DMS53 treated with DMSO at 0.1 percent for 48 hours (cell line): ENCODE data around the gene FAM24B.
A peak's percentile ranks its signal among the peaks of the same experiment; 100 is the strongest.
"Not testable (repeated sequence)": the region's sequence is repeated elsewhere in the genome, so short reads cannot be mapped to it uniquely, and the experiment has no call there.

Experiments used
- DNase-seq: peaks from one replicate; lab custom pipeline; 2025; ENCODE audit not compliant: unreplicated experiment; lab: John Stamatoyannopoulos, UW

Gene FAM24B, protein sequence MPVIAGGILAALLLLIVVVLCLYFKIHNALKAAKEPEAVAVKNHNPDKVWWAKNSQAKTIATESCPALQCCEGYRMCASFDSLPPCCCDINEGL

GRCh38 chr10:122879339-122880273 lies at the start of gene FAM24B:
Gene FAM24B, minus strand, starts transcription at chr10:122879581. Its CDS starts 29,066 bp downstream, at chr10:122850515.
- peak; percentile 97 for DNase-seq

GRCh38 chr10:122915700-122916099 lies 36.3 kb upstream of the FAM24B start:
- DNase-seq: no peak

DNA sequence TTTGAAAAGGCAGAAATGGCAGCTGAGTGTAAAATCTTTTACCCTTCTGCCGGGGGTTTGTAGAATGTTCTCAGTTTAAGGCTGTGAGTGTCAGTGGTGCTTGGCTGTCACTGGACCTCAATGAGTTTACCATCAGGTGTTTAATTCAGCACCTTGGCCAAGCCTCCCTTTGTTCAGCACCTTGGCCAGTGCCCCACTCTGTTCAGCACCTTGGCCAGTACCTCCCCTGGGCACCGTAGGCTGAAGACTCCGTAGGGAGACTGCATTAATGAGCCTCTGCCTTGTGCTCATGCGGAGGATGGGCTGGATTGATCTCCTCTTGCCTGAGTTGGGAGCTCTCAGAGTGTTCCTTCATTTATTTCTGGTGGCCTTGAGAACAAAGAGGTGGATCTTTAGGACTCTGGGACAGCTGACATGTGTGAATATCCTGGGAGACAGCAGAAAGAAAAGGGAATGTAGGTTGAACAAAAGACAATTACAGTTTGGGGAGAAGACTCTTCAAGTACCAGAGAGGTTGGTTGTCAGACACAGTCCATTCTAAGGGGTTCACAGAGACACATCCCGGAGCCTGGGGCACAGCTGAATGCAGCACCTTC lies 32.6 kb upstream of the FAM24B start:
- DNase-seq: peak; percentile 1

DNA sequence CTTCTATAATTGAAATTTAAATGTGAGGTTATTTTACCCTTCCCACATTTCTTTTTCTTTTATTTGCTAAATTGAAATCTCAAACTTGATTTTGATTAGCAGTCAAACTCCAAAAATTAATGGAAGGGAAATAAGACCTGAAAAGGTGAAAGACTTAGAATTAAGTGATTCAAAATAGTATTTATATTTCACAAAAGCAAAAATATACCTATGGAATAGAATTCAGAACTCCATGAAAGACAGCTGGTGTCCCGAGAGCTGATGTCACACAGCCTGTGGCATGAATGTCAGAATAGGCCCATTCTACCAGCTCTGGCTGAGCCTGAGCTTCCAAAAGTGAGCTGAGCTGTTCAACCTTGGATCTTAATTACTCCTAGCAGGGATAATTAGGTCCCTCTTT lies 30.9 kb upstream of the FAM24B start, which contains the start of gene FAM24A:
TSS of gene FAM24A (plus strand) at position 301 of the 400 bp plus-strand sequence. CDS start 1,025 bp downstream, outside the sequence.
- no peak for DNase-seq

DNA sequence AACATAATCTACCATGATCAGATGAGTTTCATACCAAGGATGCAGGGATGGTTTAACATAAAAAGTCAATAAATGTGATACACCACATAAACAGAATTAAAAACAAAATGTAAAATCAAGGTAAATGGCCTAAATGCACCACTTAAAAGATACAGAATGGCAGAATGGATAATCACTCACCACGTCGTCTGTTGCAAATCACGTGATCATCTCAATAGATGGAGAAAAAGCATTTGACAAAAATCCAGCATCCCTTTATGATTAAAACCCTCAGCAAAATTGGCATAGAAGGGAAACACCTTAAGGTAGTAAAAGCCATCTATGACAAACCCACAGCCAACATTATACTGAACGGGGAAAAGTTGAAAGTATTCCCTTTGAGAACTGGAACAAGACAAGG lies 24.5 kb upstream of the FAM24B start:
- DNase-seq: not testable (repeated sequence)

- DNase-seq: no peak
Measured at GRCh38 chr10:122894261-122894944, 15.0 kb upstream of the FAM24B start.

DNA sequence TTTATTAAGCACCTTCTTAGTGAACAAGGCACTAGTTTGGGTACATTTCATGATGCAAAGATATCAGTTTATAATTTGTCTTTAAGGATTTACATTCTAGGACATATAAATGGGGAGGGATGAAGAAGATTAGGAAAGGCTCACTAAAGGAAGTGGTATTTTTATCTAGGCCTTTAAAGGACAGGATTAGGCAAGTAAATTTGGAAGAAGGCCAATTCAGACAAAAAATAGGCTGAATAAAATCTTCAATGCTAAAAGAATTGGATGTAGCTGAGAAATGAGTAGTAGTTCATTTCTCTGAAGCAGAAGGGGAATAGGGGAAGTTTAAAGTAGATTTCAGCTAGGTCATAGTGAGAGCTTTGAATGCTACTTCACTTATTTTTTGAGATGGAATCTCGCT lies 4.8 kb upstream of the FAM24B start:
- DNase-seq: no peak

- DNase-seq: no peak
Measured at GRCh38 chr10:122882766-122883165, 3.4 kb upstream of the FAM24B start.

GRCh38 chr10:122878799-122879338 lies 512 bp downstream of the FAM24B start:
- peak; percentile 62 for DNase-seq

GRCh38 chr10:122877264-122877663 lies 2.1 kb downstream of the FAM24B start:
- no peak for DNase-seq

GRCh38 chr10:122876467-122876855 lies 2.9 kb downstream of the FAM24B start:
- no peak for DNase-seq

- no peak for DNase-seq
Measured at GRCh38 chr10:122875843-122876466, 3.4 kb downstream of the FAM24B start.

DNA sequence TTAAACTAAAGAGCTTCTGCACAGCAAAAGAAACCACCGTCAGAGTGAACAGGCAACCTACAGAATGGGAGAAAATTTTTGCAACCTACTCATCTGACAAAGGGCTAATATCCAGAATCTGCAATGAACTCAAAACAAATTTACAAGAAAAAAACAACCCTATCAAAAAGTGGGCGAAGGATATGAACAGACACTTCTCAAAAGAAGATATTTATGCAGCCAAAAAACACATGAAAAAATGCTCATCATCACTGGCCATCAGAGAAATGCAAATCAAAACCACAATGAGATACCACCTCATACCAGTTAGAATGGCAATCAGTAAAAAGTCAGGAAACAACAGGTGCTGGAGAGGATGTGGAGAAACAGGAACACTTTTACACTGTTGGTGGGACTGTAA lies 7.4 kb downstream of the FAM24B start:
- not testable (repeated sequence) for DNase-seq

- not testable (repeated sequence) for DNase-seq
Measured at GRCh38 chr10:122868768-122869167, 10.6 kb downstream of the FAM24B start.

- not testable (repeated sequence) for DNase-seq
Measured at GRCh38 chr10:122866757-122867482, 12.5 kb downstream of the FAM24B start.

GRCh38 chr10:122864901-122865300 lies 14.5 kb downstream of the FAM24B start:
- peak; percentile 32 for DNase-seq

GRCh38 chr10:122864194-122864592 lies 15.2 kb downstream of the FAM24B start:
- DNase-seq: no peak

GRCh38 chr10:122863216-122864193 lies 15.9 kb downstream of the FAM24B start:
- DNase-seq: no peak

GRCh38 chr10:122861711-122862161 lies 17.6 kb downstream of the FAM24B start:
- no peak for DNase-seq
